ENCODE results near the gene PITPNB.
A peak's percentile ranks its signal among the peaks of the same experiment; 100 is the strongest.

Gene PITPNB

DNA sequence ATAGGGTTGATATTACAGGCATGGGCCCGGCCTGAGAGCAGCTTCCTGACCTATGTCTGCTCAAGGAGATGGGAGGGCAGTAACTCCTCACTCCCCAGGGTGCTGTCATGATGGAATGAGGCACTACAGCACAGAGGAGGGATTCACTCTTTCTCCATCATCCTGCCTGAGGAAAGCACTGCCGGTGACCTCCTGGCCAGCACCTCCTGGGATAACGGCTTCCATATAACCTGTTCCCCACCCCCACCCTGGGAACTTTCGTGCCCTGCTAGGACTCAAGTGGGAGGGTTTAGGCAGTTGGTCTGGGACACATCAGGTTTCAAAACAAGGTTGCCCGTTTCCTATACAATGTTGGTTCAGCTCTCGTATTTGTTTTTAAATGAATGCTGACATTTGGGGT lies 74.8 kb downstream of the PITPNB start:
- no peak for DNase-seq (ENCODE audit: low read depth, low spot score)
- Histone ChIP-seq H3K36me3 (ENCODE audit: insufficient read depth, low read length) (peaks cover 22% of the 10 kb centered on the region), H3K9ac (ENCODE audit: insufficient read length) (no peak overlapping the region), H3K9me3 (ENCODE audit: low read depth, low read length) (no peaks in the 10 kb centered on the region), H3K4me3 (no peak overlapping the region), H3K27ac (no peak overlapping the region)
- no peak for TF ChIP-seq EZH2 (IDR thresholded peaks at IDR 0.05)
- no peak for TF ChIP-seq POLR2AphosphoS5 (IDR thresholded peaks at IDR 0.05; ENCODE audit: borderline replicate concordance, low read depth, low read length)
- TF ChIP-seq FOXP2 (optimal IDR thresholded peaks at IDR 0.05; ENCODE audit: control extremely low read depth, extremely low read length, insufficient read depth) = no peak

DNA sequence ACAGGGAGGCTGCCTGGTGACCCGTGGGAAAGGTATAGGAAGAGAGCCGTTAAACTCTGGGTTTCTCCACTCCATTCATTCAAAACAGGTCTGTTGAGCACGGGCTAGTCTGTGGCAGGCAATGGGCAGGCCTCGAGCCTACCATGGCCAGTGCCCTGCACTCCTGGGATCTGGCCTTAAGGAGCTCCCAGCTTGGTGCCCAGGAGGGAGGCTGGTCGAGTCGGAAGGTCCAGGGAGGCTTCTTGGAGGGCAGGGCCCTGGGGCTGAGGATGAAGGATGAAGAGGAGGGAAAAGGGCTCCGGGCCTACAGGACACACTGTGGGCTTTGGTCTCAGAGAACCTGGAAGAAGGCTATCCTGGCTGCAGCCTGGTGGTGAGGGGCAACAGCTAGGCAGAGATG lies 75.6 kb downstream of the PITPNB start:
- Histone ChIP-seq H3K9ac (ENCODE audit: insufficient read length) (no peak overlapping the region), H3K27ac (peak overlapping the region; percentile 86), H3K9me3 (ENCODE audit: low read depth, low read length) (no peaks in the 10 kb centered on the region), H3K4me3 (peak overlapping the region; percentile 65), H3K36me3 (ENCODE audit: insufficient read depth, low read length) (peaks cover 16% of the 10 kb centered on the region)
- no peak for DNase-seq (ENCODE audit: low read depth, low spot score)
- TF ChIP-seq EZH2 (IDR thresholded peaks at IDR 0.05) (no peak), POLR2AphosphoS5 (IDR thresholded peaks at IDR 0.05; ENCODE audit: borderline replicate concordance, low read depth, low read length) (no peak), FOXP2 (optimal IDR thresholded peaks at IDR 0.05; ENCODE audit: control extremely low read depth, extremely low read length, insufficient read depth) (no peak)

DNA sequence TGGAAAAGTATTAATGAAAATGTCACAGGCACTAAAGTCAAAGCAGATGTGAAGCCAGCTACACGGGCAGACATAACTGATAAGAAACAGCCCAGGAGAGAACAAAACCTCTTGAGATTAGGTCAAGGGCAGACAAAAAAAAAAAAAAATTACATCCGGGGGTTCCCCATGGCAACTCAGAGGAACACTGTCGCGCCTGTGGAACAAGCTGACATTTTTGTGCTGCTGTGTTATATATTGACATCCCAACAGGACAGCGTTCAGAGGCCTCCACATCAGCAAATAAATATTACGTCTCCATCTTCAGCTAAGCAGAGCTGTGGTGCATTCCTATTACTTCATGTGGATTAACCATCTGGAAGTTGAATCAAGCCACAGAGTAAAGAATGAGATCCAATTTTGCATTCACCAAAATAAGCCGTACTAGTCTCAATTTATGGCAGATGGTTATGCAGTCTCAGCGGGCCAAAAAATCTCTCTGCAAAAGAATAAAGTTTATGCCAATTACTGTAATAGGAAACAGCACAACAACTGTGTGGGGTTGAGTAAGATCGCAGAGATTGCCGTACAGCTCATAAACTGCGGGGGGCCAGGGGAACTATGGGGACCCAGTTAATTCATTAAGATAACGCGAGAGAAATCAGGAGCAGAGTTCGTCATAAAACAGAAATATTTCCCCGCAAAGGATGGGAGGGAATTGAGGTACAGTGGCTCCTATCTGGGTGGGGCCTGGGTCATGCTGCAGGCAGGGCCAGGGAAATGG lies 76.2 kb downstream of the PITPNB start:
- H3K27ac ChIP-seq = peak overlapping the region; percentile 86
- peak overlapping the region; percentile 42 for H3K9ac ChIP-seq (ENCODE audit: insufficient read length)
- peak; percentile 95 for TF ChIP-seq FOXP2 (optimal IDR thresholded peaks at IDR 0.05; ENCODE audit: control extremely low read depth, extremely low read length, insufficient read depth)
- peak; percentile 57; the same call in 1 of the 2 replicates for TF ChIP-seq POLR2AphosphoS5 (IDR thresholded peaks at IDR 0.05; ENCODE audit: borderline replicate concordance, low read depth, low read length)
- no peak for TF ChIP-seq EZH2 (IDR thresholded peaks at IDR 0.05)
- peak overlapping the region; percentile 65 for H3K4me3 ChIP-seq
- H3K36me3 ChIP-seq (ENCODE audit: insufficient read depth, low read length) = peaks cover 10% of the 10 kb centered on the region
- DNase-seq (ENCODE audit: low read depth, low spot score) = peak; percentile 91
- H3K9me3 ChIP-seq (ENCODE audit: low read depth, low read length) = no peaks in the 10 kb centered on the region

DNA sequence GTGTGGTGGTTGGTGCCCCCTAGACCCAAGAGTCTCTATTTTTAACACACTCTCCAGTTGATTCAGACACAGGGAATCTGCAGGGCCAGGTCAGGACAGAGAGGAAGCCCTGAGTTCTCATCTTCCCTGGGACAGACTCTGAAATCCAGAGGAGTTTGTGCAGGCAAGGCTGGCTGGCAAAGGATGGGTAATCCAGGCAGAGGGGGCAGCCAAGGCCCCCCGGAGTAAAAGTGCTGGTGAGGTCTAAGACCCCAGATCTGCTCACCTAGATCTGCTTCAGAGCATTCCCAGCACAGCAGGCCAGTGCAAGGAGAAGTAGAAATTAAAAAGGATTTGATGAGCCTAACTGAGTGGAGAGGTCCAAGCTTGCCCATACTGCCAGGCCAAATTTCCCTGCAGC lies 76.9 kb downstream of the PITPNB start:
- Histone ChIP-seq H3K36me3 (ENCODE audit: insufficient read depth, low read length) (peaks cover 7% of the 10 kb centered on the region), H3K9me3 (ENCODE audit: low read depth, low read length) (no peaks in the 10 kb centered on the region), H3K4me3 (peak overlapping the region; percentile 65), H3K9ac (ENCODE audit: insufficient read length) (peak overlapping the region; percentile 42), H3K27ac (peak overlapping the region; percentile 86)
- TF ChIP-seq POLR2AphosphoS5 (IDR thresholded peaks at IDR 0.05; ENCODE audit: borderline replicate concordance, low read depth, low read length) (no peak), EZH2 (IDR thresholded peaks at IDR 0.05) (no peak), FOXP2 (optimal IDR thresholded peaks at IDR 0.05; ENCODE audit: control extremely low read depth, extremely low read length, insufficient read depth) (no peak)
- no peak for DNase-seq (ENCODE audit: low read depth, low spot score)

DNA sequence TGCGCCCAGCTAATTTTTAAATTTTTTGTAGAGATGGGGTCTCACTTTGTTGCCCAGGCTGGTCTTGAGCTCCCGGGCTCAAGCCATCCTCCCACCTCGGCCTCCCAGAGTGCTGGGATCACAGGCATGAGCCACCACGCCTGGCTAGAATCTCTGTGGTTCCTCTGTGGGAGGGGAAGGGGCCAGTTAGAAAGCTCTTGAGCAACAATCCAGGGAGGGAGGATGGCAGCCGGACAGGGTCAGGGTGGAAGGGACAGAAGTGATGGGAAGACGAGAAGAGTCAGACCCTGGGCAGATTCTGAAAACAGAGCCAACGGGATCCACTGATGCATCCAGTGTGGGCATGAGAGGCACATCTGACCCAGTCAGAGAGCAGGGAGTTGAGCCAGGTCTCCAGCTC lies 78.6 kb downstream of the PITPNB start:
- no peak for TF ChIP-seq EZH2 (IDR thresholded peaks at IDR 0.05)
- TF ChIP-seq FOXP2 (optimal IDR thresholded peaks at IDR 0.05; ENCODE audit: control extremely low read depth, extremely low read length, insufficient read depth) = no peak
- TF ChIP-seq POLR2AphosphoS5 (IDR thresholded peaks at IDR 0.05; ENCODE audit: borderline replicate concordance, low read depth, low read length) = no peak
- Histone ChIP-seq H3K4me3 (no peak overlapping the region), H3K9me3 (ENCODE audit: low read depth, low read length) (no peaks in the 10 kb centered on the region), H3K9ac (ENCODE audit: insufficient read length) (no peak overlapping the region), H3K36me3 (ENCODE audit: insufficient read depth, low read length) (no peaks in the 10 kb centered on the region), H3K27ac (no peak overlapping the region)
- DNase-seq (ENCODE audit: low read depth, low spot score) = no peak

DNA sequence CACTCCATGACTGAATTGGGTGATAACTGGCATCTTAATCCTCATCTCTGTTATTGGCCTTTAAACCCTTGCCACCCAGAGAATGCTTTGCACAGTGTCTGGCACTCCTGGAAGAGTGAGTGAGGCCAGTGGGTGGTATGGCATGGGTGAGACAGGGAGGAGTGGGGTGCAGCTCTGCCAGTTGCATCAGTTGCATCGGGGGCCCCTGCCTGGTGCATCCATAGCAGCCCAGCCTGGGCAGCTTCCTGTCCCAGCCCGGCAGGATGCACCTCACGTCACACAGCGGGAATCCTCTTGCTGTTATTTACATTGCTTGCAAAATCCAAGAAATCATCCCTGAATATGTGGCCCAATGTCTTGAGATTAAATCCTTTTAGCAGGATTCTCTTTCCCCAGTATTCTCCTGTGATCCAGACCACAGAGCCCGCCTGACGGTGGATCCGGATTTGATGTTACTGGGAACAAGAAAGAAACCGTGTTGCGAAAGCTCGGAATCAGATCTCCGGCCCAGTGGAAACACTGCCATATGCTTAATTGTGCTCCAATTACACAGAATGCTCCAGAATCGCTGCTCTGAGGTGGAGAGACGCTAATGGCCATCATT lies 79.9 kb downstream of the PITPNB start:
- DNase-seq (ENCODE audit: low read depth, low spot score) = no peak
- no peak overlapping the region for H3K9ac ChIP-seq (ENCODE audit: insufficient read length)
- H3K36me3 ChIP-seq (ENCODE audit: insufficient read depth, low read length) = no peaks in the 10 kb centered on the region
- H3K9me3 ChIP-seq (ENCODE audit: low read depth, low read length) = no peaks in the 10 kb centered on the region
- no peak overlapping the region for H3K27ac ChIP-seq
- TF ChIP-seq EZH2 (IDR thresholded peaks at IDR 0.05) (no peak), FOXP2 (optimal IDR thresholded peaks at IDR 0.05; ENCODE audit: control extremely low read depth, extremely low read length, insufficient read depth) (no peak), POLR2AphosphoS5 (IDR thresholded peaks at IDR 0.05; ENCODE audit: borderline replicate concordance, low read depth, low read length) (no peak)
- H3K4me3 ChIP-seq = no peak overlapping the region

DNA sequence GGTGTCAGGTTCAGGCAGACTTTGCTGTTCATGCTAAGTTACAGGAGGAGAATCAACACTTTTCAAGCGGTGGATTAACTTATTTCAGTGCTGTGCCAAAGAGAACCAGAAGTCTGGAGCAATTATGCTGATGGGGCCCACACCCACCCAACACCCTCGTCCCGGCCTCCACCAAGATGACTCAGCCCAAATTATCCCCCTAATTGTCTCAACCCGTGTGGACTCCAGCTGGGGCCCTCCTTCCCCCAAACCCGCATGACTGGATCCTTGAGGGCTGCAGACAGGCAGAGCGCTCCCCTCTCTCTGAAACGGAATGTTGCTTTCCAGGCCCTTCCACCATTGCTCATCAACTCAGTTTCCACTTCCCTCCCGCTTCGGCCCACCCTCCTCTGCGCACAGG lies 82.9 kb downstream of the PITPNB start:
- Histone ChIP-seq H3K27ac (peak overlapping the region; percentile 11; the same call in 1 of the 2 replicates), H3K9me3 (ENCODE audit: low read depth, low read length) (no peaks in the 10 kb centered on the region), H3K9ac (ENCODE audit: insufficient read length) (peak overlapping the region; percentile 3), H3K36me3 (ENCODE audit: insufficient read depth, low read length) (no peaks in the 10 kb centered on the region), H3K4me3 (no peak overlapping the region)
- no peak for DNase-seq (ENCODE audit: low read depth, low spot score)
- no peak for TF ChIP-seq POLR2AphosphoS5 (IDR thresholded peaks at IDR 0.05; ENCODE audit: borderline replicate concordance, low read depth, low read length)
- no peak for TF ChIP-seq FOXP2 (optimal IDR thresholded peaks at IDR 0.05; ENCODE audit: control extremely low read depth, extremely low read length, insufficient read depth)
- no peak for TF ChIP-seq EZH2 (IDR thresholded peaks at IDR 0.05)

DNA sequence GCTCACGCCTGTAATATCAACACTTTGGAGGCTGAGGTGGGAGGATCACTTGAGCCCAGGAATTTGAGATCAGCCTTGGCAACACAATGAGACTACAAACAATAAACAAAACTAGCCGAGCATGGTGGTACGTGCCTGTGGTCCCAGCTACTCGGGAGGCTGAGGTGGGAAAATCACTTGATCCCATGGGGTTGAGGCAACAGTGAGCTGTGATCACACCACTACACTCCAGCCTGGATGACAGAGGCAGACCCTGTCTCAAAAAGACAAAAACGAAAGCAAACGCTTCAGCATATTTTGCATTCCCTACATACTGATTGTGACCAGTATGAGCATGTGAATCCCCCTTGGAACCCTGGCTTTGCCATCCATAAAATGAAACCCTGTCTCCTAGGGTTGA lies 83.6 kb downstream of the PITPNB start:
- no peak for DNase-seq (ENCODE audit: low read depth, low spot score)
- H3K9me3 ChIP-seq (ENCODE audit: low read depth, low read length) = no peaks in the 10 kb centered on the region
- no peak overlapping the region for H3K4me3 ChIP-seq
- H3K36me3 ChIP-seq (ENCODE audit: insufficient read depth, low read length) = no peaks in the 10 kb centered on the region
- TF ChIP-seq EZH2 (IDR thresholded peaks at IDR 0.05) (no peak), POLR2AphosphoS5 (IDR thresholded peaks at IDR 0.05; ENCODE audit: borderline replicate concordance, low read depth, low read length) (no peak), FOXP2 (optimal IDR thresholded peaks at IDR 0.05; ENCODE audit: control extremely low read depth, extremely low read length, insufficient read depth) (no peak)
- peak overlapping the region; percentile 11; the same call in 1 of the 2 replicates for H3K27ac ChIP-seq
- H3K9ac ChIP-seq (ENCODE audit: insufficient read length) = no peak overlapping the region

Data from SK-N-MC (cell line).